Thyroid gland (tissue), 4 donors: ENCODE results near the gene EDRF1.

ENCODE experiments used
- POLR2A ChIP-seq, 2 donors: fragments of 450-650 bp; IDR thresholded peaks; one replicate each; pipeline ENCODE4 v1.6.1; 2017; ENCODE audit warnings: antibody characterized with exemption in 2 of 2, mild to moderate bottlenecking in 2 of 2, moderate library complexity in 1 of 2
- TF ChIP-seq, protein P1 (sequence below), 6 experiments: fragments of 200-600 bp in 3 of 6; fragments of 450-650 bp in 3 of 6; sonication (generic) in 3 of 6; IDR thresholded peaks; one replicate each; pipeline ENCODE4 v1.5.1; 2016 to 2019; ENCODE audit warnings: antibody characterized with exemption in 6 of 6, mild to moderate bottlenecking in 2 of 6, inconsistent platforms in 1 of 6, moderate library complexity in 1 of 6

DNA sequence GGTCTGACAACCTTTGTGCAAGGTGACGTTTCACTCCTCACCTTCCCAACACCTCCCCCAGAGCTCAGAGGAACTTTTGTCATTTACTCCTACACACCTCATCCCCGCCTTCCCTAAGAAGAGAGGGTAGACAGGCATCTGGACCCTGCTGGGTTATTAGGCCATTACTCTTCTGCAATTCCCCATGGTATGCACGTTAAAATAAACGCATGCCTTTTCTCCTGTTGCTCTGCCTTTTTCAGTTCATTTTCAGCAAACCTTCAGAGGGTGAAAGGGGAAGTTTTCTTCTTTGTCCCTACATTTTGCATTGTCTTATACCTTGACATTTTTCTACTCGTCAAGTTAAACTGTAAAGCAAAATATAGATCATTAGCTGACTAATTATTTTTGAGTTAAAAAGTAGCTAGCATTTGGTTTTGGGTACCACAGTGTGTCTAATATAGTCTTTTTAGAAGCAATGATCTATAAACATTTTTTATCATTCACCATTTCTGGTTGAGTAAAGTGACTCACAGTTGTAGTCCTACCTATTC, 10.5 kb upstream of the EDRF1 start:
- TF ChIP-seq POLR2A (IDR thresholded peaks at IDR 0.05): no peak
- TF ChIP-seq, protein P1, sequence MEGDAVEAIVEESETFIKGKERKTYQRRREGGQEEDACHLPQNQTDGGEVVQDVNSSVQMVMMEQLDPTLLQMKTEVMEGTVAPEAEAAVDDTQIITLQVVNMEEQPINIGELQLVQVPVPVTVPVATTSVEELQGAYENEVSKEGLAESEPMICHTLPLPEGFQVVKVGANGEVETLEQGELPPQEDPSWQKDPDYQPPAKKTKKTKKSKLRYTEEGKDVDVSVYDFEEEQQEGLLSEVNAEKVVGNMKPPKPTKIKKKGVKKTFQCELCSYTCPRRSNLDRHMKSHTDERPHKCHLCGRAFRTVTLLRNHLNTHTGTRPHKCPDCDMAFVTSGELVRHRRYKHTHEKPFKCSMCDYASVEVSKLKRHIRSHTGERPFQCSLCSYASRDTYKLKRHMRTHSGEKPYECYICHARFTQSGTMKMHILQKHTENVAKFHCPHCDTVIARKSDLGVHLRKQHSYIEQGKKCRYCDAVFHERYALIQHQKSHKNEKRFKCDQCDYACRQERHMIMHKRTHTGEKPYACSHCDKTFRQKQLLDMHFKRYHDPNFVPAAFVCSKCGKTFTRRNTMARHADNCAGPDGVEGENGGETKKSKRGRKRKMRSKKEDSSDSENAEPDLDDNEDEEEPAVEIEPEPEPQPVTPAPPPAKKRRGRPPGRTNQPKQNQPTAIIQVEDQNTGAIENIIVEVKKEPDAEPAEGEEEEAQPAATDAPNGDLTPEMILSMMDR (IDR thresholded peaks at IDR 0.05): no peak
